ENCODE measurements around the gene ST6GALNAC1.

ST6GALNAC1 gene

DNA sequence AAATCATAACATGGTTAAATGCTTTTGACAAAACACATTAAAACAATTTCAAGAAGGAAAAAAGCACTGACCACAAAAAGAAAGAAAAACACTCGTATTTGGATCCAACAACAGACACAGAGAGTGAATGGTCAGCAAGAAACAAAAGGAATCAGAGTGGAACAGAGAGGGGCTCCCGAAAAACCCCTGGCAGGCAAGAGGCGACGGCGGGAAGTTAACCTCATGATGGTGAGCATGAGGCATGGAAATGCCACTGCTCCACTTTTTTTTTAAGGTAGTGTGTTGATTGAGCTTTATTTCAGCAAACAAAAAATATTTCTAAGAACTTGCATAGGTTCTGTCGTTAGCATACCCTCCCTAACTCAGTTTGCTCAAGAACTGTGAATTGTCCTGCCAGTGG is 32.1 kb upstream of the ST6GALNAC1 start:
- DNase-seq, result no peak

DNA sequence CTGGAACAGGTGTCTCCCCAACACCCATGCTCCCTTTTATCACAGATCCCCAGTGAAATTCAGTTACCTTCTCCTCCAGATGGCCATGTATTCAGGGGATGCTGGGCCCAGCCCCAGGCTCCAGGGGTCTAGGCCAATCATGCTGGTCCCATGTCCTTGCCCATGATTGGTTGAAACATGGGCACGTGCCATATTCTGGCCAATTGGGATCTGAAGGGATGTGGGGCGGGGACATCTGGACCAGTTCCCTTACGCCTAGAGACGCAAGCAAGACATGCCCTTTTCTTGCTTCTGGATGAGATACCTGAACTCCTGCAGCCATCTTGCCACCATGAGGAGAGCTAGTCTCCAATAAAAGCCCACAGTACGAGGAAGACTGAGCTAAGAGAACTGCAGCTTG is 31.0 kb upstream of the ST6GALNAC1 start:
- DNase-seq, result no peak

DNA sequence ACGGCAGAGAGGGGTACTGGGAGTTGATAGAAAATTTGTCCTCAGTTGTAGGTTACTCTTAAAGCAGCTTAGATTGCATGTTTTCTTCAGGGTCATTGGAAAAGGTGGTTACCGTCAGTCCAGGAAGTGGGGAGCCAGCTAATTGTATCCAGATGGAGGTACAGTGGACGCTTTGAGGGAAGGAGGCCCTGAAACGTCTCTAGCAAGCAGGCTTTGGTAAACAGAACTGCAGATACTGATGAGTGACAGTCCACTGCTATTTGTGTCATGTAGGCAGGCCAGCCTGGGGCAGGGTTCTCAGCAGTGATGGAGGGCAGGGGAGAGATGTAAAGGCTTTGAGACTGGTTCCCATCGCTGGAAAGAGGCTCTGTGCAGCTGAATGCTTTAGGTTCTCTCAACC is 30.2 kb upstream of the ST6GALNAC1 start:
- DNase-seq, result no peak

DNA sequence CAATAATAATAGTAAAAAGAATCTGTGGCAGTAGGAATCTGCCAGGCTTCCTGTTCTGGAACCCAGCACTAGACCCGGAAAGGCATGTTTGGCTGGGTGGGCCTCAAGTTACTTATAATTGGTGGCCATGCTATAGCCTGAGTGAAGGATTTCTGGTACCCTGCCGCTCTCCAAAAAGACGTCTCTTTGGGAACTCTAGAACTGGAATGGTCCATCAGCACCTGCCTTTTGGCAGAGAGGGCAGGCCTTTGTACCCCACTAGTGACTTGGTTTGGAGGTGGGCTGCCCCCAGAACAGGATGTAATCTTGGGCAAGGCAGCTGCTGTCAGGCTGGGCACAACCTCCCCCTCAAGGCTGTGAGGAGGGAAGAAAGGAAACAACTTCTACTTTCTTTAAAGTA is 29.3 kb upstream of the ST6GALNAC1 start:
- DNase-seq, result no peak

DNA sequence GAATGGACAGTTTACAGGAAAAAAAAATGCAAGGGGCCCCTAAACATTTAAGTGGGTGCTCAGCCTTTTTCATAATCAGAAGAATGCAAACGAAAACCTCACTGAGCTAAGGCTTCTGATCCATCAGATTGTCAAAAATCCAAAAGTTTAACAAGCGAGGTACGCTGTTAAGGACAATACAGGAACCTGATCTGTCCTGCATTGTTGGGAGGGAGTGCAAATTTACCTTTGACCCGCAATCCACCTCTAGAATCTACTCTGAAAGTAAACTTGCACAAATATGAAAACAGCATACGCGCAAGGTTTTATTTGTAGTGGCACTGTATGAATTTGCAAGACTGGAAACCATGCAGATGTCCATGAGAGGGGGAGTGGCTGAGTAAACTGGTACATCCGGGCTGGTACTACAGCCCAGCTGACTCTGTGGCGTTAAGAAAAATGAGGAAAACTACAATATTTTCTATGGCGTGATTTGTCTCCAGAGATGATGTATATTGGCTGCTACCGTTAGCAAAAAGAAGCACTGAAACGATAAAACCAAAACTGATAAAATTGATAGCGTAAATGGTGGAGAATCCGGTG is 28.8 kb upstream of the ST6GALNAC1 start:
- DNase-seq, result no peak

DNA sequence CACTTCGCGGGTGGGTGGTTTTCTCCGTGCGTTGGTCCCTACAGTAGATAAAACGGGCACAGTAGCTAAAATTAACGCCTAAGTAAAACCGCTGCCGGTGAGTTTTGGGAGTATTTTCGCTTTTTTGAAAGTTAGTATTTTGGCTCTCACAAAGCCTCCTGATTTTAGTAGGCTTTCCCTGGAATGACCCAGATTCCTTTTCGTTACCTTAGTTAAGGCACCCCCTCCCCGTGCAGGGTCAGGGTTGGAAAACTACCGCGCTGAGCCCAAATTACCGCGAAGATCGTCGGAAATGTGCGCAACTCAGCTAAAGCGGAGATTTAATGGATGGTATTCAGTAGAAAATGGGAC is 28.3 kb upstream of the ST6GALNAC1 start:
- no peak for DNase-seq

DNA sequence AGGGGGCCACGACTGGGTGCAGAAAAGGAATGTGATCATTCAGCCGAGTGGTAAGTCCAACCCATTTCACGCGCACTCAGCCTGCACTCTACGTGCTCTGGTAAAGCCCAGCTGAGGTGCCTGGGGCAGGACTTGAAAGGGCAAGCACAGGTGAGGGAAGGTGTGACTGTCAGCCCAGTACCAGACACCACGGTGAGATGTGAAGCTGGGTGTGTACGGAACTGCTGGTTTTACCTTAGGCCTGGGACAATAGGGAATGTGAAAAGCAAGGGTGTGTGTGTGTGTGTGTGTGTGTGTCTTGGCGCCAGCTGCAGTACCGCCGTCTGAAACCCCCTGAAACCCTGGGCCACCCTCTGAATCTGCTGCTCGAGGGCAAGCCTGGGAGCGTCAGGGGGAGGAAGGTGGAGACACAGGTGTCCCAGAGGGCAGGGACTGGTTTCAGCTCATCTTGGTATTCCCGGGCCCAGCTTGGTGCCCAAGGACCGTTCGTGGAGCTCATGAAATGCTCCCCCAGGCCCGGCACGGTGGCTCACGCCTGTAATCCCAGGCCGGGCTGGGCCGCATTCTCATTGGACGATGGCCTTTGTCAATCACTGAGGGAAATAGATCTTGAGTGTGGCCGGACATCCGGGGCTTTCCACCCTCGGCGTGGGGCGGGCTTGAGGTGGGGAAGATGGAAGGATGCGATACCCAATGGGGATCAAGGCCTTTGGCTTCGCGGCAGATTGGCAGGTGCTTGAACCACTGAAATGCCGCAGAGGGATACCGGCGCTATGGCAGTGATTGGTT is 27.8 kb upstream of the ST6GALNAC1 start:
- DNase-seq, result peak; percentile 100

DNA sequence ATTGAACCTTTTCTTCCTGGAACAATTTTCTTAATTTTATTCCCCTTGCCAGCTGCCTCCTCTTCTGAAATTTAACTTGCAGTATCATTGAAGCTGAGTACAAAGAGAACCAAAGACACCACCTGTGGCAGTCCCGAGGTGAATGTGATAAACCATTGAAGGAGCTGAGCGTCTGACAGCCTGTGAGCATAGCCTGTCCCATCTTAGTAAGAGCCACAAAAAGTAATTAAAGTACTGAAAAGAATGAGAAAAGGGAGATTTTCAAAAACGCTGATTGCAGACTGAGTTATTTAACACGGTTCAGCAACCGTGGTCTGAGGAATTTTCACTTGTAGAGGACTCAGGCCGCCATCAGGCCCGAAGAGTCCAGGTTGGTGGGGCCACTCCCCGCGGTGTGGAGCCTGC is 27.2 kb upstream of the ST6GALNAC1 start:
- no peak for DNase-seq

DNA sequence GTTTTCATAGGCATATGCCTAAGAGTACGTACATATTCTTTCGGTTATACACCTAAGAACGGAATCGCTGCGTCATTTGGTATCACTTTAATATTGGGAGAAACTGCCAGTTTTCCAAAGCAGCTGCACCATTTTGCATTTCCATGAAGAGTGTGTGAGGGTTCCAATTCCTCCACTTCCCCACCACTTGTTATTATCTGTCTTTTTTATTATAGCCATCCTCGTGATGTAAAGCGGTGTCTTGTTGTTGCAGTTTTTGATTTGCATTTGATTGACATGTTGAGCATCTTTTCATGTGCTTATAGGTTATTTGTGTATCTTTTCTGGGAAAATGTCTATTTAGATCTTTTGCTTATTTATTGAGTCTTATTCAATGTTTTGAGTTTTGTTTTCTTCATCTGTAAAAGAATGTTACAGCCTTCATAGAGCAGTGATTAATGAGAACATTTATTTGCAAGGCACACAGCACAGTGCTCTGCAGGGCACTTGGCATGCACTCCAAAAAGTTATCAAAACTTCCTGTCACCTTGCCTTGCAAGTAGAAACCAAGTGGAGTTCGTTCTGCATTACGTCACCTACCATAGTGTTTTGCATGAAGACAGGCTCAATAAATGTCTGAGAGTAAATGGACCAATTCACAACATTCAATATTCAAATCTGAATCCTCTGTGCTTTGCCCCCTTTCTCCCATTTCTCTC is 26.6 kb upstream of the ST6GALNAC1 start:
- no peak for DNase-seq

DNA sequence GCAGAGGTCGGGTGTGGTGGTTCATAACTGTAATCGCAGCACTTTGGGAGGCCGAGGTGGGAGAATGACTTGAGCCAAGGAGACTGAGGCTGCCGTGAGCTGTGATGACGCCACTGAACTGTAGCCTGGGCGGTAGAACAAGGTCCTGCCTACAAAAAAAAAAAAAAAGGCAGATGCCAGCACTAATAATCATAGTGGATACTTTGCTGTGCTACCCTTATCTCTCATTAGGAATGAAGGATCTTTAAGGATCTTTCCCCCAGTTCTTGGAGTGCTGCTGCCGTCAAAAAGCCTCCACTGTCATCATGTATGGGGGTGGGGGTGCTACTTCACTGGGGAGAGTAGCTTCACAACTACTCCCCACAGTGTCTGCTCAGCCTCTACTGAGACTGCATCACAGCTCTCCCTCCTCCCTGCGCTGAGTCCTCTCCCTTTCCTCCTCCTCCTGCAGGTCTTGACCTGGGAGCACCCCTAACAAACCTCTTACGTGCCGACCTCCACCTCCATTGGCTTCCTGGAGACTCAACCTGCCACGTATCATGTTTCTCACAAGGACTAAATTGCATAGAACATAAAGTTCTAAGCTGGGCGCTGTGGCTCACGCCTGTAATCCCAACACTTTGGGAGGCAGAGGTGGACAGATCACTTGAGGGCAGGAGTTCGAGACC is 24.4 kb upstream of the ST6GALNAC1 start:
- no peak for DNase-seq

DNA sequence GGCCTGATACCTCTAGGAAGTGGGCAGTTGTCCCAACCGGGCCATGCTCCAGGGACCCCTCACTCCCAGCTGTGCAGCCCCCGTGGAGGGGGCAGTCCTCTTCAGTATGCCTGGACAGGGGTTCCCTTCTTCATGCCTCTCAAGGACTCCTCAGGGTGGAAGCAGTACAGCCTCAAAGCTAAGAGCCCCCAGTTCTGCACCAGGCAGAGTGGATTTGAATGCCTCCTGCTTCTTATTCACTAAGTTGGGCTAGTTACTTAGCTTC is 23.9 kb upstream of the ST6GALNAC1 start:
- no peak for DNase-seq

DNA sequence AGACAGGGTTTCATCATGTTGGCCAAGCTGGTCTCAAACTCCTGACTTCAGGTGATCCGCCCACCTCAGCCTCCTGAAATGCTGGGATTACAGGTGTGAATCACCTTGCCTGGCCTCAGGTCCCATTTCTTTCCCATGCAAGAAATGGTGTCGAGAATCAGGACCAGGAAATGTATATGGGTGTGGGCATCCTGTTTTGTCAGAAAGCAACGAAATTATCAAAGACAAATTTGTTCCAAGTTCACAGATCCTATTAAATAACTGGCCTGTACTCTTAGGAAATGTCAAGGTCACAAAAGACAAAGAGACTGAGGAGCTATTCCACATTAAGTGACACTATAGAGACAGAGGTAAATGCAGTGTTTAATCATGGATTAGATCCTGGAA is 17.1 kb upstream of the ST6GALNAC1 start:
- DNase-seq, result no peak

DNA sequence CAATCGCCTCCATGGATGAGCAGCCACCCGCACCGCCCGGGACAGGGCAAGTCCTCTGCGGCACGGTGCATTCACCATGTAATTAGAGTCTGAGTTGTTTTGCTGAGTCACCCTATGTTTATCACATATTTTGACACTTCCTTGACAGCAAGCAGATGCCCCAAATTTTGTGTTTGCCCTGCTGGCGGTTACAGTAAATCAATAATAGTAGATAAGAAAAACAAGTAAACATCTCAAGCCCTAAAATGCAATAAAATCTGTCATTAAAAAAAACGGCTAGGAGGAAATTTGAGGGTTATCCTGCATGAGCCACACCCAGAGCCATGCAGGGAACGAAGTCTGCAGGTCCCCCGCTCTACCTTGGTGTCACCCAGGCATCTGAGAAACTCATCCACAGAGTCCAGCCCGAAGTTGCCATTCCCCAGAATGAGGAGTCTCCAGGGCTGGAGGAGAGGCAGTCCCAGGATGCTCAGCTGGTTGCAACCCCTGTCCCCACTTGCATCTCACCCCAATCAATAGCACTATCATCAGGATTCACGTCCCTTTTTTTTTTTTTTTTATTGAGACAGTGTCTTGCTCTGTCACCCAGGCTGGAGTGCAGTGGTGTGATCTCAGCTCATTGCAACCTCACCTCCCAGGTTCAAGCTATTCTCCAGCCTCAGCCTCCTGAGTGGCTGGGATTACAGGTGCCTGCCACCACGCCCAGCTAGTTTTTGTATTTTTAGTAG is 16.5 kb upstream of the ST6GALNAC1 start:
- peak; percentile 6 for DNase-seq

DNA sequence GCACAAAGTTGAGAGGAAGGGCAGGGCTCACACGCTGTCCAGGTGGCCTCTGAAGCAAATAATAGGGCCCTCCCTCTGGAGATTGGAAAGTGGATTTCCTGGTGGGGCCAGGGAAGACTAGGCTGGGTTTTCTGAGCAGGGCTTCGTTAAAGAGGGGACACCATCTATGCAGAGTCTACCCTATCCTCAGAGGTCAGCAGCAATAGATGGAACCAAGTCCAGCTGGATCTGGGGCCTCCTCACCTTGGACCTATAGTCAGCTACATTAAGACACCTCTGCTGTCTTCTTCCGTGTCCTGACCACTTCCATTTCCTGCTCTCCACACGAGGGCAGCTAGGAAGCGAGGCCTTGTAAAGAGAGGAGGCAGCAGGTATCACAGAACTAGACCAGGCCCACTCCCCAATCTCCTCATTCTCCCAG is 14.7 kb upstream of the ST6GALNAC1 start:
- DNase-seq, result no peak

DNA sequence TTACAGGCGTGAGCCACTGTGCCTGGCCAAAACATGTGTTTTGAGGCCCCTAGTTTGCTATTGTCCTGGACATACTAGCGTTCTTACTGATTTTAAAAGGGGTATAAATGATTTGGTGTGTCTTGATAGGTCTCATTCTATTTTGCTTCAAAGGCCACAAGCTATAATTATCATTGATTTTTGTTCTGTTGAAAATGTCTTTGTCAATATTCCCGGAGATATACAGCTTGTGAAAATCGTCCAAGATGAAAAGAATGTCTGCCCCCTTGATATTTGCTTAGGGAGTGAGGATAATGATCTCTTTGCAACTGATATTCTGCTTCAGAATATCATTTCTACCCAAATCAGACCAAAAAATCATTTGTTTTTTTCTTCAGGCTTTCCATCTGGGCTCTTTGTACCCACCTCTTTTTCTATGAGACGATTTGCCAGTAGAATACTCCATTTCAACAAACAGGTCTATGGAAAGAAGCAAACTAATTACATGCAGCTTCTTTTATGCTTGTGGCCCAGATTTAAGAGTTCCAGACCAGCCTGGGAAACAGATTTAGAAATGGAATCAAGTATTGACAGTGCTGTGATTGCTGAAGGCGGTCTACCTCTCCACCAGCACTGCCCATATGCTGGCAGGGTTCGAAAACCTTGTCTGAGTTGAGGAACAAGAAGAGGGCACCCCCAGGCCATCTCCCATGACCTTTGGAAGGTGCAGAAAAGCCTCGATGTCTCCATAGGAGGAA is 14.1 kb upstream of the ST6GALNAC1 start:
- DNase-seq, result no peak

DNA sequence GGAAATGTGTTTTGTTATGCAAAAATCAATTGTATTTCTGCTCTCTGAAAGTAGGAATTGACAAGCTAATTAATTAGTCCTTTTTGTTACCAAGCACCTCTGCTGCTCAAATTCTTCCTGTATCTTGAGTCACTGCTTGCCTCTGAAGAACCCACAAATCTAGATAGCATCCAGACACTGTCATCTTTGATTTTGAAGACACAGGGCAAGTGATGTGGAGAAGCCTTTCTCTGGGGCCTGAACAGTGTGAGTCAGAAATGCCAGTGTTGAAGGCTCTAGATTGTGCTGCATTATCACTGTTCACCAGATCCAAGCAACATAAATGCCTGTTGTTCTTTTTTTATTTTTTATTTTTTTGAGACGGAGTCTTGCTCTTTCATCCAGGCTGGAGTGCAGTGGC is 10.9 kb upstream of the ST6GALNAC1 start:
- no peak for DNase-seq

DNA sequence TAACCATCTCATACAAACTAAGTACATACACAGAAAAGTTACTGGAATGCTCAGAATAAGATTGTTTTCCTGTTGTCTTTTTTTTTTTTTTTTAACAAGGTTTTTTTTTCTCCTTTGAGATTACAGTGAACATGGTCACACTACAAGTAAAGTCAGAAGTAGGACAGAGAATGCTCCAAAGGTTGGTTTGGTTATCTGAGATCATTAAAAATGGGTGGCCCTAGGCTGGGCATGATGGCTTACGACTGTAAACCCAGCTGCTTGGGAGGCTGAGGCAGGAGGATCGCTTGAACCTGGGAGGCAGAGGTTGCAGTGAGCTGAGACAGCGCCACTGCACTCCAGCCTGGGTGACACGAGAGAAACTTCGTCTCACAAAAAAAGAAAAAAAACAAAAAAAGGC is 6.9 kb upstream of the ST6GALNAC1 start:
- DNase-seq, result no peak

DNA sequence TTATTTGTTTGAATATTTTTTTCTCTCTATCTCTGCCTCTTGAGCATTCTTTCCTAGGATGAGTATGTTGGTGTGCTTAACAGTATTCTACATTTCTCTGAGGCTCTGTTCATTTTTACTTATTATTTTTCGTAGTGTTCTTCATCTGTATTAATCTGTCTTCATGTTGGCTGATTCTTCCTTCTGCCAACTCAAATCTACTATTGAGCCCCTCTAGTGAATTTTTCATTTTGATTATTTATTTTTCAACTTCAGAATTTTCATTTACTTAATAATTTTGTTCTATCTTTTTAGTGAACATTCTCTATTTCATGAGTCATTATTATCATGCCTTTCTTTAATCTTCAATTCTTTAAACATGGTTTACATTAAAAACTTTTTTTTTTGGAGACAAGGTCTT is 3.2 kb upstream of the ST6GALNAC1 start:
- no peak for DNase-seq

DNA sequence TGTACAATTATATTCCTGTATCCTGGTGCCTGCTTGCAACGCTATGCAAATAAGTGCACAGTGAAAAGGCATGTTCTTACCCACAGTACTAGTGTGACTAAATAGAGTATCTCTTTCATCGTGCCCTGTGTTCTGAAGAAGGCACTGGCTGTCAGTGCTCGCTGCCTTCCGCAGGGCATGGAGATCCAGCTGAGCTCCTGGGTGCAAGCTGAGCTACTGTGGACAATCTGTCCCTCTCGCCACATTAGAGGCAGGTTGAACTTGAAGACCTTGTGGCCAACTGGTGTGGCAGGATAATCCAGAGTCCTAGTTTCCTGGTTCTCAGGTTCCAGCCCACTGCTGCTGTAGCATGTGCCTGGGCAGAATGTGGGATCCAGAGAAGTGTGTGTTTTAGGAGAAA is 1.9 kb upstream of the ST6GALNAC1 start:
- no peak for DNase-seq

DNA sequence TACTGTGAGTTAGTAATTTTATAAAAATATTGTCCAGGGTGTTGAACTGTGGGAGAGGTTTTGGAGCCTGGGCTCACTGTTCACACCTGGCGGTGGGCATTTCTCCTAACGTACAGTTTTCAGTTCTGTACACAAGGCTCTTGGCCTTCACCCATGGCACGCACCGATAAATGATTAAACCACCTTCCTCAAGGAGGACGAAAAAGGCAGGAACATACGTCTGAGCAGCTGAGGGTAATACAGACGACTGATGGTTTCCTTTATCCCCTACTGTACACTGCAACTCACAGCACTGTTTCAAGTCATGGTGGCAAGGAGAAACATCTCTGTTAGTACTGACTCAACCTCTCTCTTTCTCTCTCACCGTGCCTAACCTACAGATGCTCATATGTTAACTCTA is 1.4 kb upstream of the ST6GALNAC1 start:
- DNase-seq, result no peak

DNA sequence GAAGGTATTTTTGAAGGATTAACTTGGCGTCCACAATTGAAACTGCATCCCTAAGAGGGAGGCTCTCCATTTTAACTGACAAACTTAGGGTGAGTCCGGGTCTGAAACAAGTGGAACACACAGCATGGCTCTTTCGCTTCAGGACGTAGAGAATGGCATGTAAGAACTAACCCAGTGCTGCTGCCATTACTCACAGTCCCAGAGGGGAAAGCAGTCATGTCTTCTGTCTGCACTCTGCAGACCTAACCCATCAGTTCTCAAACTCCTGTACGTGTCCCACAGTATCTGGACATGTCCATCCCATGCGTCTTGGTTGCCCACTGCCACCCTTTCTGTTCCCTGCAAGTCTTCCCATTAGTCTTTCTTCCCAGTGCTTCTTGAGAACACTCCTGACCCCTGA is 563 bp downstream of the ST6GALNAC1 start:
- DNase-seq, result no peak

DNA sequence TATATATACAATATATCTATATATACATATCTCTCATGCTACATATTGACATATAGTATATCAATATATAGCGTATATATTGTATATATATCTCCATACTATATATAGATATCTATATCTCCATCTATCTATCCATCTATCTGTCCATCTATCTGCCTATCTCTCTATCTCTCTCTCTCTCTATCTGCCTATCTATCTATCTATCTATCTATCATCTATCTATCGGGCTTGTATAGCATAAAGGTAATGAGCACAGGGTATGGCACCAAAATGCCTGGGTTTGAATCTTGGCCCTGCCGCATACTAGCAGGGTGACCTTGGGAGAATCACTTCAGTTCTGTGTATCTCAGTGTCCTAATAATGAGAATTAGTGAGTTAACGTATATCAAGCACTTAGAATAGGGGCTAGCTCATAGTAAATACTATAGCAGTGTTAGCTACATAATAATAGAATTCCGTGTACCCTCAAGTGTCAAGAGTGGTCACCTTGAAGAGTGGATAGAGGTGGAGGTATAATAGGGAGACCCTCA is 1.5 kb downstream of the ST6GALNAC1 start:
- no peak for DNase-seq

DNA sequence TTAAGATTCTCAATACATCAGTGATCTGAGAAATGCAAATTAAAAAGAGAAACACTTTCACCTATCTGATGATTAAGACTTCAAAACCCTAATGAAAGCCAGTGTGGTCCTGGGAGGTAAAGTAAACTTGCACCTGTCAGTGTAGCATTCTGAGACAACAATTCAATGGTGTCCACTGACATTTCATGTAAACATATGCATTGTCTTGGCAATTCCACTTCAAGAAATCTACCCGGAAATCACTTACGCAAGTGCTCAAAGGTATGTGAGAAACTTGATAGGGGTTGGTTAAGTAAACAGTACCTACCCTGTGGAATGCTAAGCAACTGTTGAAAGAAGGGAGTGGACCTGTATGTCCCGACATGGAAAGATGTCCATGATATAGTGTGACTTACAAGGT is 2.1 kb downstream of the ST6GALNAC1 start:
- no peak for DNase-seq
